NCI-H146 (cell line): Measurements from ENCODE around the gene DMPK.

ENCODE experiments used
- DNase-seq: peaks from one replicate; lab custom pipeline; 2025; lab: John Stamatoyannopoulos, UW

DMPK gene

DNA sequence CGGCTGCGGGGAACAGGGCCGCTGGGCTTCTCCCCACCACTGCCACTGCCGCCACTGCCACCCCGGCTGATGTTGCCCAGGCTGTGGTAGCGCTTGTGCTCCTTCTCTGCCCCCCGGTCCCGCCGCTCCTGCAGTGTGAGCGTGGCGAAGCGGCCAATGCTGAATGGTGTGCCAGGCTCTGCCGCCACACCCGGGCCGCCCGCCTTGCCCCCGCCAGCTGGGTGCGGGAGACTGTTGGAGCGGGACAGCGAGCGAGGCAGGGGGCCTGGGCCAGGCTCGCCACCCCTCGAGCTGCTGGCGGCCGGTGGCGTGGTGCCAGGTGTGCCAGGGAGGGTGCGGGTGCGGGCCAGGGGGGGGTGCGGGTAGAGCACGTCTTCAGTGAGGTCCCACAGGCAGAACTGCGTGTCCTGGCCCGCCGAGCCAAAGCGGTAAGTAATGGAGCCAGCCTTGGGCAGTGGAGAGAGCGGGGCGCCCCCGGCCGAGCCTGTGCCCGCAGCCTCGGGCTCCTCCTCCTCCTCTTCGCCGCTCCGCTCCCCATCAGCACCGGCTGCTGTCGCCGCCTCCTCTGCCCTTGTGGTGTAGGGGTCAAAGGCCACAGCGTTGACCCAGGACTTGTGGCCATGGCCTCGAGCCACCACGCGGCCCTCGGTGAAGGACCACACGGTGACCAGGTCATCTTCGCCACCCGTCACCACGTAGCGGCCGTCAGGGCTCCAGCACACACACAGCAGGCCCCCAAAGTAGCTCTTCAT is 3.7 kb upstream of the DMPK start:
- DNase-seq, result no peak

- DNase-seq, result no peak
Observed at GRCh38 chr19:45785097-45785496, 2.8 kb upstream of the DMPK start.

GRCh38 chr19:45784096-45784495 is 1.8 kb upstream of the DMPK start:
- DNase-seq, result no peak

DNA sequence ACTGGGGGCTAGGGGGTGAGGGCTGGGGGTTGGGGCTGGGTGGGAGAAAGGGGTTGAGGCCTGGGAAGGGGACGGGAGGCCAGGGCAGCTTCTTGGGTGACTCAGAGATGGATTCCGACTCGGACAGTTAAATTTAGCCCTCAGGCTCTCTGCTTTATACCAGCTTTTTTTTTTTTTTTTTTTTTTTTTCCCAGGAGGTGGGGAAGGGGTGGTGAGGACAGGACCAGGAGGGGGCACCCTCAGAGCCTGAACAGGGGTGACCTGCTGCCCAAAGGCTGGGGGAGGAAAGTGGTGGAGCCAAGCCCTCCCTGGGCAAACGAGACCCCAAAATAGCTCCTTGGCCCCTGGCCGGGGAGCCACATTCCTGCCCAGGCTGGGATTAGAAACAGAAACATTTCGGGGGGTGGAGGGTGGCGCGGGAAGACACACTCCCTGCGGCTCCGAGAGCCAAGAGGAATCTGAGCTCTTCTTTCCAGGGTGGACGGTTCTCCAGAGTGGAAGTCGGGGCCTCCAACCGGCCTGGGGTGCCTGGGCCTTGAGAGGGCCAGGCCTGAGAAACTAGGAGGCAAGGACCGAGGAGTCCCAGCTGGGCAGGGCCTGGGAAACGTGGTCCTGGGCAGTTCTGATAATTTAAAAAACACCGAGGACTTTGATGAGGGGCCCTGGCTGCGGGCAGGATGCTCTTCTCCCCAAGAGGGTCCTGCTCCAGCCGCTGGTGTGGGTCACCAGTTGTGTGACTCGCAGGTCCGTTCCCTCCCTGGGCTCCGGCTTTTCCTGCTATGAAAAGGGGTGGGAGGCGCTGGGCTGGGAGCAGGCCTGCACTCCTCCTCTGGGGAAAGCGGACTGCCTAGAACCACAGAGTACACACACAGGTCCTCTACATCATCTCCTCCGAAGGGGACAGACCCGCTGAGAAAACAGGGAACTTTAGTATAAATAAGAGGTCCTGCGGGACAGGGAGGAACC is 813 bp upstream of the DMPK start:
- DNase-seq, result no peak

- DNase-seq, result peak; percentile 85
Observed at GRCh38 chr19:45781214-45782161, 802 bp downstream of the DMPK start.

- DNase-seq, result no peak
Observed at GRCh38 chr19:45780448-45781213, 1.7 kb downstream of the DMPK start.

DNA sequence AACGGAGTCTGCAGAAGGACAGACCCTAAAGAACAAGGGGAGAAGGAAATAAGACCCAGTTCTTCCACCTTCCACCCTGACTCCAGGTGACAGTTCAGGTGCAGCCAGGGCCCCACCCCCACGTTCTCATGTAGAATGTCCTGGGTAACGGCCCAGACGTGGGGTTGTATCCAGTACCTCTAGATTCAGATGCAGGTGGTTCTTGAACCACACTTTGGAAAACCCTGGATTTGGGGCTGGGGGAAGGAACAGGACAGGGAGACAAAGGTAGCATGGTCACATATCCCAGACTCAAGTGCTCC is 2.2 kb downstream of the DMPK start:
- no peak for DNase-seq

- DNase-seq, result peak; percentile 89
Observed at GRCh38 chr19:45779231-45780145, 2.8 kb downstream of the DMPK start.

DNA sequence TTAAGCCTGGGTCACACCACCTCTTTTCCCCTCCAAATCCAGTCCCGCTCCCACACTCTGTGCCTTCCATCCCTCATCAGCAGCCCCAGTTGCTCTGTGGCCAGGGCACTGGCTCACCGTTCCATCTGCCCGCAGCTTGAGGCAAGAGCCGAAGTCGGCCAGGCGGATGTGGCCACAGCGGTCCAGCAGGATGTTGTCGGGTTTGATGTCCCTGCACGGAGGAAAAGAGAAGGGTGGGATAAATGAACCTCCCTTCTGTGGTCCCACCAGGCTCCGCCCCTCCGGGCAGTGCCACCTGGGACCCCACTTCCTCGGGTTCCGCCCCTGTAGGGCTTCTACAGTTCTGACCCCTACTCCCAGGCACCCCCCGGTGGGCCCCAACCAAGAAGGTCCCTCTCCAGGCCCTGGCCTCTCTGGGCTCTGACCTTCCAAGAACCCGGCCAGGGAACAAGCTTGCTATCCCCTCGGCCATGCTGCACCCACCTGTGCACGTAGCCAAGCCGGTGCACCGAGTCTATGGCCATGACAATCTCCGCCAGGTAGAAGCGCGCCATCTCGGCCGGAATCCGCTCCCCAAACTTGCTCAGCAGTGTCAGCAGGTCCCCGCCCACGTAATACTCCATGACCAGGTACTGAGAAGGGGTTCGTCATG is 4.2 kb downstream of the DMPK start:
- DNase-seq, result no peak

GRCh38 chr19:45777395-45777961 is 4.8 kb downstream of the DMPK start:
- no peak for DNase-seq

DNA sequence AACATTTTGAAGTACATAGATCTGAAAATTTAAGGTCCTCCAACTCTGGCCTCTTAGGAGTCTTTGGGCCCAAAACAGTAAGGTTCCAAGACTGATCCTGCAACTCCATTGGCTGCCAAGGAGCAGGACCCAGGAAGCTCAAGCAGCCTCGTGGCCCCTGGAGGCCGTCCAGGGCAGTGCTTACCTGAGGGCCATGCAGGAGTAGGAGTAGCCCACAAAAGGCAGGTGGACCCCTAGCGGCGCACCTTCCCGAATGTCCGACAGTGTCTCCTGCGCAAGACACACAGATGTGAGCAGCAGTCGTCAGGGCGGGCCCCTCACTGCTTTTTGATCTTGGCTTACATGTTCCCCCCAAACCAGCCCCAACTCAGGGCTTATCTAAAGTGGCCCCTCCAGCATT is 7.5 kb downstream of the DMPK start:
- no peak for DNase-seq

GRCh38 chr19:45773384-45773783 is 8.9 kb downstream of the DMPK start:
- DNase-seq, result peak; percentile 16

- DNase-seq, result no peak
Observed at GRCh38 chr19:45772912-45773311, 9.4 kb downstream of the DMPK start.

- DNase-seq, result no peak
Observed at GRCh38 chr19:45772130-45772840, 10.0 kb downstream of the DMPK start.

DNA sequence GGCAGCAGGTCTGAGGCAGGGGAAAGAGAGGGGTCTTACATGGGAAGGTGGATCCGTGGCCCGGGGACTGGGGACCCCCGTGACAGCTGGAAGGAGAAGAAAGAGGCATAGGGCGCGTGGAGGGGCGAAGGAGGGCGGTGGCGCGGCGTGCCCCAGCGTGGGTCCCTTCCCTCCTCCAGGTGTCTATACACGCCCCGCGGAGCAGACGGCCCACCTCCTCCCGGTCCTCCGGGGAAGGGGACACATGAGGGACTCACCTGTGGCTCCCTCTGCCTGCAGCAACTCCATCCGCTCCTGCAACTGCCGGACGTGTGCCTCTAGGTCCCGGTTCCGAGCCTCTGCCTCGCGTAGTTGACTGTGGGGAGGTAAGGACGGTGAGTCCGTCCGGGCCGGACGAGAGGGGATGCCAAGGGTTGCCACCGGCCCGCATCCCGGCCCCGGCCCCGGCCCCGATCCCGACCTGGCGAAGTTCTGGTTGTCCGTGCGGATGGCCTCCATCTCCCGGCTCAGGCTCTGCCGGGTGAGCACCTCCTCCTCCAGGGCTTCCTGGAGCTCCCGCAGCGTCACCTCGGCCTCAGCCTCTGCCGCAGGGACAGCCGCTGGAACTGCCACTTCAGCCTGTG is 10.9 kb downstream of the DMPK start:
- DNase-seq, result no peak

DNA sequence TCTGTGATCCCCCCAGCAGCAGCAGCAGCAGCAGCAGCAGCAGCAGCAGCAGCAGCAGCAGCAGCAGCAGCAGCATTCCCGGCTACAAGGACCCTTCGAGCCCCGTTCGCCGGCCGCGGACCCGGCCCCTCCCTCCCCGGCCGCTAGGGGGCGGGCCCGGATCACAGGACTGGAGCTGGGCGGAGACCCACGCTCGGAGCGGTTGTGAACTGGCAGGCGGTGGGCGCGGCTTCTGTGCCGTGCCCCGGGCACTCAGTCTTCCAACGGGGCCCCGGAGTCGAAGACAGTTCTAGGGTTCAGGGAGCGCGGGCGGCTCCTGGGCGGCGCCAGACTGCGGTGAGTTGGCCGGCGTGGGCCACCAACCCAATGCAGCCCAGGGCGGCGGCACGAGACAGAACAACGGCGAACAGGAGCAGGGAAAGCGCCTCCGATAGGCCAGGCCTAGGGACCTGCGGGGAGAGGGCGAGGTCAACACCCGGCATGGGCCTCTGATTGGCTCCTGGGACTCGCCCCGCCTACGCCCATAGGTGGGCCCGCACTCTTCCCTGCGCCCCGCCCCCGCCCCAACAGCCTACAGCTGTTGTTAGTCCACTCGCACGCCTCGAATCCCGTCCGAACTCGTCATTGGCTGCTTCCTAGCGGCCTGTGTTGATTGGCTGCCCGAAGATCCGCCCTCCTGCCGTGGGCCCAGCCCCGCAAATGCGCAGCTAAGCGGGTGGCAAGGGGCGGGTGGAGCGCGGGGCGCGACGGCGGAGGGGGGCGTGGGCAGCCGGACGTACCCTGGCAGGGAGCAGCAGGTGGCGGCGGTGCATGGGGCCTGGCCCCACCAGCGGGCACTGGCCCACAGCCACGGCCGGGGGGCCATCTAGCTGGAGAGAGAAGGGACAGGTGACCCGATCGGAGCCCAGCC is 11.8 kb downstream of the DMPK start:
- peak; percentile 99 for DNase-seq

- peak; percentile 62 for DNase-seq
Observed at GRCh38 chr19:45769821-45770191, 12.5 kb downstream of the DMPK start.
